Suprapubic skin (tissue), 4 donors: Measurements from ENCODE around the gene KRT23. TPM values are rescaled to one million over a fixed set of nuclear protein-coding genes. Genes with fewer than 3 reads are reported as not detected.

ENCODE experiments used
- DNase-seq, 2 donors: peaks; one replicate each; pipeline ENCODE4 v3.0.0-alpha.2; 2019; ENCODE audit warnings: low spot score in 2 of 2
- H3K27ac ChIP-seq: fragments of 200-600 bp; sonication (generic); one replicate; pipeline ENCODE4 v1.5.1; 2019
- H3K27me3 ChIP-seq: fragments of 200-600 bp; sonication (generic); one replicate; pipeline ENCODE4 v1.5.1; 2019
- H3K36me3 ChIP-seq: fragments of 200-600 bp; sonication (generic); one replicate; pipeline ENCODE4 v1.5.1; 2019
- H3K4me1 ChIP-seq: fragments of 200-600 bp; sonication (generic); one replicate; pipeline ENCODE4 v1.5.1; 2019
- H3K4me3 ChIP-seq: fragments of 200-600 bp; sonication (generic); one replicate; pipeline ENCODE4 v1.5.1; 2019; ENCODE audit warnings: mild to moderate bottlenecking
- H3K9me3 ChIP-seq: fragments of 200-600 bp; sonication (generic); one replicate; pipeline ENCODE4 v1.5.1; 2019
- CTCF ChIP-seq, 2 donors: fragments of 200-600 bp in 1 of 2; fragments of 450-650 bp in 1 of 2; sonication (generic) in 1 of 2; IDR thresholded peaks; one replicate each; pipeline ENCODE4 v1.5.1; 2016 to 2019; ENCODE audit warnings: antibody characterized with exemption in 2 of 2, mild to moderate bottlenecking in 1 of 2, moderate library complexity in 1 of 2
- EP300 ChIP-seq: sonication (generic); formaldehyde crosslinking; IDR thresholded peaks from one replicate; pipeline ENCODE4 v1.6.1; 2017; ENCODE audit warnings: antibody characterized with exemption
- POLR2A ChIP-seq, 2 donors: fragments of 450-650 bp; IDR thresholded peaks; one replicate each; pipeline ENCODE4 v1.6.1; 2017; ENCODE audit warnings: antibody characterized with exemption in 2 of 2, mild to moderate bottlenecking in 2 of 2, moderate library complexity in 2 of 2
- POLR2AphosphoS5 ChIP-seq, 3 donors: sonication (generic); formaldehyde crosslinking; IDR thresholded peaks; one replicate each; pipeline ENCODE4 v1.6.1; 2017; ENCODE audit warnings: antibody characterized with exemption in 3 of 3
- WGBS: methylation state at CpG from one replicate; pipeline ENCODE4 v1.1.5; 2018; 5-methylcytosine and 5-hydroxymethylcytosine counted together
- total RNA-seq, 4 donors: library from RNA; depleted of rRNA; stranded (reverse); fragments of >200 nt; gene quantifications; one replicate each; pipeline ENCODE4 v1.1.0, GENCODE V29; 2016

KRT23 gene
- total RNA-seq, 4 donors from 2014 or later, result 84.6 to 310 (median 217) TPM

GRCh38 chr17:40910441-40910841 is 27.0 kb downstream of the KRT23 start:
- Histone ChIP-seq H3K27me3 (peaks cover 3% of the 10 kb centered on the region), H3K36me3 (no peaks in the 10 kb centered on the region), H3K27ac (peak overlapping the region; percentile 88), H3K9me3 (no peaks in the 10 kb centered on the region), H3K4me1 (peaks cover 49% of the 10 kb centered on the region), H3K4me3 (peak overlapping the region; percentile 18)
- no peak for DNase-seq
- WGBS, result 16% methylated on average over 3 of the region's 3 CpGs
- TF ChIP-seq POLR2A (IDR thresholded peaks at IDR 0.05), result no peak
- TF ChIP-seq CTCF (IDR thresholded peaks at IDR 0.05), result no peak
- peak in 1 of 3 donors; percentile 8 for TF ChIP-seq POLR2AphosphoS5 (IDR thresholded peaks at IDR 0.05)
- TF ChIP-seq EP300, result no peak

DNA sequence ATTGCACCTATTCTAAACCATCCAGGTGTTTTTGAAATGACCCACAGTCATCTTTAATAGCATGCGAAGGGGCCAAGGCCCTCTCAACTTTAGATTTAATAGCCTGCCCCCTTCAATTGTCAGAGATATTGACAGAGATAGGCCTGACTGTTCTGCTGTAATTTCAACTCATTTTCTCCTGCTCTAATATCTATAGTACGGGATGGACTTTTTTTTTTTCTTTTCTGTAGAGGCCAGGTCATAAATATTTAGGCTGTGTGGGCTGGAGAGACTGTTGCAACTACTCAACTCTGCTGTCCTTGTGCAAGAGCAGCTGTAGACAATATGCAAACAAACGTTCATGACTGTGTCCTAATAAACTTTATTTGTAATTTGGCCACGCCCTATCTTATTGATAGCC is 27.7 kb downstream of the KRT23 start:
- Histone ChIP-seq H3K4me3 (peak overlapping the region; percentile 18), H3K27me3 (peaks cover 3% of the 10 kb centered on the region), H3K27ac (peak overlapping the region; percentile 88), H3K4me1 (peaks cover 42% of the 10 kb centered on the region), H3K9me3 (no peaks in the 10 kb centered on the region), H3K36me3 (no peaks in the 10 kb centered on the region)
- WGBS, result 23% methylated on average over 4 of the region's 4 CpGs
- DNase-seq, result no peak
- no peak for TF ChIP-seq EP300
- TF ChIP-seq POLR2A (IDR thresholded peaks at IDR 0.05), result no peak
- no peak for TF ChIP-seq CTCF (IDR thresholded peaks at IDR 0.05)
- TF ChIP-seq POLR2AphosphoS5 (IDR thresholded peaks at IDR 0.05), result peak in 1 of 3 donors; percentile 46

- Histone ChIP-seq H3K36me3 (no peaks in the 10 kb centered on the region), H3K4me3 (no peak overlapping the region), H3K9me3 (no peaks in the 10 kb centered on the region), H3K27me3 (peaks cover 3% of the 10 kb centered on the region), H3K27ac (peak overlapping the region; percentile 88), H3K4me1 (peaks cover 38% of the 10 kb centered on the region)
- 3% methylated on average over 5 of the region's 5 CpGs for WGBS
- TF ChIP-seq POLR2AphosphoS5 (IDR thresholded peaks at IDR 0.05), result peak in 1 of 3 donors; percentile 34
- TF ChIP-seq CTCF (IDR thresholded peaks at IDR 0.05), result peak; percentile 55 to 87
- TF ChIP-seq EP300, result no peak
- peak; percentile 88 to 92 for DNase-seq
Observed at GRCh38 chr17:40909351-40909750, 28.1 kb downstream of the KRT23 start.

DNA sequence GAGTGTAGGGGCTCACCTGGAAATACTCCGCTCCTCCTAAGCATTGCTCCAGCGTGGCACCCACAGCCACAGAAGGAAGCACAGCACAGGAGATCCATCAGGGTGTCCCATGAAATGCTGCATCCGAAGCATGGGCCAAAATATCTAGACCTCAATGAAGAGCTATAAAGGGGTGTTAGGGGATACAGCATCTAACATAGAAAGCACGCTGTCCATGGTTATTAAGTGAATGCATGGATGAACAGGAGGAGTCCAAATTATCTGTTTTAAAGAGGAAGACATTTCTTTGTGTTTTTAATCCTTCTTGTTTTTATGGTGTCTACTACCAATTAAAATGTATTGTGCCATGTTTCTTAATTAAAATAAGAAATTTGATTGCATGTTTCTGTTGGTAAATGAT is 30.8 kb downstream of the KRT23 start:
- H3K27ac ChIP-seq, result no peak overlapping the region
- H3K4me3 ChIP-seq, result no peak overlapping the region
- H3K36me3 ChIP-seq, result no peaks in the 10 kb centered on the region
- H3K9me3 ChIP-seq, result no peaks in the 10 kb centered on the region
- peaks cover 30% of the 10 kb centered on the region for H3K4me1 ChIP-seq
- no peak for DNase-seq
- WGBS, result 90% methylated on average over 4 of the region's 4 CpGs
- TF ChIP-seq EP300, result no peak
- TF ChIP-seq POLR2A (IDR thresholded peaks at IDR 0.05), result no peak
- TF ChIP-seq CTCF (IDR thresholded peaks at IDR 0.05), result no peak
- no peak for TF ChIP-seq POLR2AphosphoS5 (IDR thresholded peaks at IDR 0.05)
- H3K27me3 ChIP-seq, result peaks cover 3% of the 10 kb centered on the region

DNA sequence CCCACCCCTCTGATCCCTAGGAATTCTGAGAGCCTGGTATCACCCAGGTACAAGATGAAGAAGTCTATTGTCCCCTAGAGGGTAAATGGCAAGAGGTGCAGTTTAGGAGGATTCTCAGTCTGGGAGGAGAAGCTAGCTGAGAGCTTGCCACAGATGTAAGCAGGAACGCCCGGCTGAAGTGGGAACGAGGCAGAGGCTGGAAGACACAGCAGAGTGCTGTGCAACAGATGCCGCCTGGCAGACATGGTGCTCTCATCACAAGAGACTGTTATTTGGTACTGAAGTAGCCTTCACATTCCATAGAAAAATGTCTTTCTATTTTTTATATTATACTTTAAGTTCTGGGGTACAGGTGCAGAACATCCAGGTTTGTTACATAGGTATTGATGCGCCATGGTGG is 32.1 kb downstream of the KRT23 start:
- TF ChIP-seq POLR2AphosphoS5 (IDR thresholded peaks at IDR 0.05) (no peak), EP300 (no peak), POLR2A (IDR thresholded peaks at IDR 0.05) (no peak), CTCF (IDR thresholded peaks at IDR 0.05) (no peak)
- Histone ChIP-seq H3K36me3 (no peaks in the 10 kb centered on the region), H3K4me3 (no peak overlapping the region), H3K27ac (no peak overlapping the region), H3K4me1 (peaks cover 19% of the 10 kb centered on the region), H3K9me3 (no peaks in the 10 kb centered on the region), H3K27me3 (peaks cover 3% of the 10 kb centered on the region)
- 71% methylated on average over 5 of the region's 5 CpGs for WGBS
- no peak for DNase-seq
